NCI-H1694 treated with DMSO at 0.1 percent for 48 hours (cell line): ENCODE results near the gene TTBK2.

Experiments used
- DNase-seq: peaks from one replicate; lab custom pipeline; 2025; lab: John Stamatoyannopoulos, UW

The TTBK2 gene

GRCh38 chr15:42692997-42693396, 227.6 kb downstream of the TTBK2 start:
- no peak for DNase-seq

GRCh38 chr15:42692536-42692935, 228.0 kb downstream of the TTBK2 start:
- DNase-seq = no peak

- DNase-seq = no peak
These were observed 228.8 kb downstream of the TTBK2 start for GRCh38 chr15:42691770-42692169.

- no peak for DNase-seq
These were observed 229.3 kb downstream of the TTBK2 start for GRCh38 chr15:42691308-42691707.
